ENCODE results near the gene SPAG9. TPM values are rescaled to one million over a fixed set of nuclear protein-coding genes. Genes with fewer than 3 reads are reported as not detected.

Gene SPAG9
- total and polyA plus RNA-seq, 2 experiments from 2014 or later: 13.7 to 45.0 TPM

DNA sequence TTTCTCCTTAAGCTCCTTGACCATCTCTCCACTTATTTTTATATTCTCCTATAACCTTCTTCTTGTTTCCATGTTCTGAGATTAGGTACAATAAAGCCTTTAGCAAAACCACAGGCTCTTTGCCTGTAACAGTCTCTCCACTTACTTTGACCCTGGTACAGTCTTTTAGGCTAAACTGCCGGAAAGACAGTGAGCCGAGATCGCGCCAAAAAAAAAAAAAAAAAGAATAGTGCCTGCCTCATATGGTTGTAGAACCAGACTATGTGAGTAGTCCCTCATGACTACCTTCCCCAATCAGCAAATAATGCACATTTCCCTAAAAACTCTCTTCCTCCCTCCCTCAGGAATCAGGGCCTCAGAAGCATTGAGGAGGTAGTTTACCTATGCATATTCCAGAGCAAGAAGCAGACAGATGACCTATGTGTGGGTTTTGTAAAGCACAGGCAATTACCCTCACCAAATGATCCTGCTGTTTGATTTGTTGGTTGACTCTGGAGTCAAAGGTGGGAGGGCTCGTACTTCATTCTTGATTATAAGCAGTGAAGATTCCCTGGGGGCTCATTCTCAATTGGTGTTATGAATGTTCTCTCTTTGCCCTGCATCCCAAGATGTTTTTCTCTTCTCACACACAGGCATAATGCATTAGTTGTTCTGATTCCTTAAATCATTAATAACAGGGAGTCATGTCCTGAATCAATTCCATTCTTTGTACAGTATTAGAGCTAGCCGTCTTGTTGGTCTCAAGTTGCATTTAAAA lies 23.8 kb upstream of the SPAG9 start (continued):
- TF ChIP-seq, protein P1, sequence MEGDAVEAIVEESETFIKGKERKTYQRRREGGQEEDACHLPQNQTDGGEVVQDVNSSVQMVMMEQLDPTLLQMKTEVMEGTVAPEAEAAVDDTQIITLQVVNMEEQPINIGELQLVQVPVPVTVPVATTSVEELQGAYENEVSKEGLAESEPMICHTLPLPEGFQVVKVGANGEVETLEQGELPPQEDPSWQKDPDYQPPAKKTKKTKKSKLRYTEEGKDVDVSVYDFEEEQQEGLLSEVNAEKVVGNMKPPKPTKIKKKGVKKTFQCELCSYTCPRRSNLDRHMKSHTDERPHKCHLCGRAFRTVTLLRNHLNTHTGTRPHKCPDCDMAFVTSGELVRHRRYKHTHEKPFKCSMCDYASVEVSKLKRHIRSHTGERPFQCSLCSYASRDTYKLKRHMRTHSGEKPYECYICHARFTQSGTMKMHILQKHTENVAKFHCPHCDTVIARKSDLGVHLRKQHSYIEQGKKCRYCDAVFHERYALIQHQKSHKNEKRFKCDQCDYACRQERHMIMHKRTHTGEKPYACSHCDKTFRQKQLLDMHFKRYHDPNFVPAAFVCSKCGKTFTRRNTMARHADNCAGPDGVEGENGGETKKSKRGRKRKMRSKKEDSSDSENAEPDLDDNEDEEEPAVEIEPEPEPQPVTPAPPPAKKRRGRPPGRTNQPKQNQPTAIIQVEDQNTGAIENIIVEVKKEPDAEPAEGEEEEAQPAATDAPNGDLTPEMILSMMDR (conservative IDR thresholded peaks at IDR 0.05; ENCODE audit: low read depth in 2 of 2): no peak
- TF ChIP-seq EZH2phosphoT487 (IDR thresholded peaks at IDR 0.05; ENCODE audit: unreplicated experiment): no peak

DNA sequence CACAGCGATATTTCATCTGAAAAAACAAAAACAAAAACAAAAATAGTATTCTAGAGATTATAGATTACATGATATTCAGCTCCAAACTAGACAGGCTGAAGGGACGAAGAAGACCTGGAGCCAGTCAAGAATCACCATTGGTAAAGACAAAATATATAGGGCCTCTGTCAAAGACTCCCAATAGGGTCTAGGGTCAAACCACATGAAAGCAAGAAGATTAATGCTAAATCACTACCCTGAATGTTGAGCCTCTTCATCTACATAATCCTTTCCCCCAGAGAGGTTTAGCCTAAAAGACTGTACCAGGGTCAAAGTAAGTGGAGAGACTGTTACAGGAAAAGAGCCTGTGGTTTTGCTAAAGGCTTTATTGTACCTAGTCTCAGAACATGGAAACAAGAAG lies 21.9 kb upstream of the SPAG9 start:
- no peaks in the 10 kb centered on the region for H4K20me1 ChIP-seq (replicated peaks; ENCODE audit: insufficient read depth)
- no peak overlapping the region for H3K4me2 ChIP-seq
- Mint-ChIP-seq H3K27me3 (ENCODE audit: insufficient read depth, low read depth, poor library complexity) (peaks cover 2% of the 10 kb centered on the region), H3K9me3 (no peaks in the 10 kb centered on the region), H3K36me3 (ENCODE audit: low read depth) (no peaks in the 10 kb centered on the region), H3K4me1 (peaks cover 8% of the 10 kb centered on the region), H3K27ac (no peak overlapping the region), H3K4me3 (no peak overlapping the region)
- DNase-seq (ENCODE audit: low spot score): no peak
- no peaks in the 10 kb centered on the region for H3K36me3 ChIP-seq (ENCODE audit: insufficient read depth)
- H2AFZ ChIP-seq: no peak overlapping the region
- no peaks in the 10 kb centered on the region for H3K27me3 ChIP-seq (ENCODE audit: insufficient read depth)
- no peak for ATAC-seq
- no peaks in the 10 kb centered on the region for H3F3A ChIP-seq (replicated peaks; ENCODE audit: low read depth)
- H3K4me3 ChIP-seq: no peak overlapping the region
- no peaks in the 10 kb centered on the region for H3K79me2 ChIP-seq (replicated peaks; ENCODE audit: insufficient read depth)
- no peaks in the 10 kb centered on the region for H3K4me1 ChIP-seq (ENCODE audit: insufficient read depth)
- TF ChIP-seq CREB1 (CRISPR knock-in tag; IDR thresholded peaks at IDR 0.05; ENCODE audit: low read depth) (no peak), POLR2AphosphoS5 (IDR thresholded peaks at IDR 0.05; ENCODE audit: low read depth) (no peak), ZNF114 (CRISPR knock-in tag; IDR thresholded peaks at IDR 0.05) (no peak), STAT1 (IDR thresholded peaks at IDR 0.05; ENCODE audit: unreplicated experiment) (no peak), EZH2phosphoT487 (IDR thresholded peaks at IDR 0.05; ENCODE audit: unreplicated experiment) (no peak), NANOG (IDR thresholded peaks at IDR 0.05; ENCODE audit: borderline replicate concordance) (no peak), EZH2 (IDR thresholded peaks at IDR 0.05; ENCODE audit: low read depth, unreplicated experiment) (no peak), ZNF331 (CRISPR knock-in tag; IDR thresholded peaks at IDR 0.05; ENCODE audit: low read depth) (no peak), JUNB (IDR thresholded peaks at IDR 0.05; ENCODE audit: unreplicated experiment) (no peak)
- TF ChIP-seq, protein P2, sequence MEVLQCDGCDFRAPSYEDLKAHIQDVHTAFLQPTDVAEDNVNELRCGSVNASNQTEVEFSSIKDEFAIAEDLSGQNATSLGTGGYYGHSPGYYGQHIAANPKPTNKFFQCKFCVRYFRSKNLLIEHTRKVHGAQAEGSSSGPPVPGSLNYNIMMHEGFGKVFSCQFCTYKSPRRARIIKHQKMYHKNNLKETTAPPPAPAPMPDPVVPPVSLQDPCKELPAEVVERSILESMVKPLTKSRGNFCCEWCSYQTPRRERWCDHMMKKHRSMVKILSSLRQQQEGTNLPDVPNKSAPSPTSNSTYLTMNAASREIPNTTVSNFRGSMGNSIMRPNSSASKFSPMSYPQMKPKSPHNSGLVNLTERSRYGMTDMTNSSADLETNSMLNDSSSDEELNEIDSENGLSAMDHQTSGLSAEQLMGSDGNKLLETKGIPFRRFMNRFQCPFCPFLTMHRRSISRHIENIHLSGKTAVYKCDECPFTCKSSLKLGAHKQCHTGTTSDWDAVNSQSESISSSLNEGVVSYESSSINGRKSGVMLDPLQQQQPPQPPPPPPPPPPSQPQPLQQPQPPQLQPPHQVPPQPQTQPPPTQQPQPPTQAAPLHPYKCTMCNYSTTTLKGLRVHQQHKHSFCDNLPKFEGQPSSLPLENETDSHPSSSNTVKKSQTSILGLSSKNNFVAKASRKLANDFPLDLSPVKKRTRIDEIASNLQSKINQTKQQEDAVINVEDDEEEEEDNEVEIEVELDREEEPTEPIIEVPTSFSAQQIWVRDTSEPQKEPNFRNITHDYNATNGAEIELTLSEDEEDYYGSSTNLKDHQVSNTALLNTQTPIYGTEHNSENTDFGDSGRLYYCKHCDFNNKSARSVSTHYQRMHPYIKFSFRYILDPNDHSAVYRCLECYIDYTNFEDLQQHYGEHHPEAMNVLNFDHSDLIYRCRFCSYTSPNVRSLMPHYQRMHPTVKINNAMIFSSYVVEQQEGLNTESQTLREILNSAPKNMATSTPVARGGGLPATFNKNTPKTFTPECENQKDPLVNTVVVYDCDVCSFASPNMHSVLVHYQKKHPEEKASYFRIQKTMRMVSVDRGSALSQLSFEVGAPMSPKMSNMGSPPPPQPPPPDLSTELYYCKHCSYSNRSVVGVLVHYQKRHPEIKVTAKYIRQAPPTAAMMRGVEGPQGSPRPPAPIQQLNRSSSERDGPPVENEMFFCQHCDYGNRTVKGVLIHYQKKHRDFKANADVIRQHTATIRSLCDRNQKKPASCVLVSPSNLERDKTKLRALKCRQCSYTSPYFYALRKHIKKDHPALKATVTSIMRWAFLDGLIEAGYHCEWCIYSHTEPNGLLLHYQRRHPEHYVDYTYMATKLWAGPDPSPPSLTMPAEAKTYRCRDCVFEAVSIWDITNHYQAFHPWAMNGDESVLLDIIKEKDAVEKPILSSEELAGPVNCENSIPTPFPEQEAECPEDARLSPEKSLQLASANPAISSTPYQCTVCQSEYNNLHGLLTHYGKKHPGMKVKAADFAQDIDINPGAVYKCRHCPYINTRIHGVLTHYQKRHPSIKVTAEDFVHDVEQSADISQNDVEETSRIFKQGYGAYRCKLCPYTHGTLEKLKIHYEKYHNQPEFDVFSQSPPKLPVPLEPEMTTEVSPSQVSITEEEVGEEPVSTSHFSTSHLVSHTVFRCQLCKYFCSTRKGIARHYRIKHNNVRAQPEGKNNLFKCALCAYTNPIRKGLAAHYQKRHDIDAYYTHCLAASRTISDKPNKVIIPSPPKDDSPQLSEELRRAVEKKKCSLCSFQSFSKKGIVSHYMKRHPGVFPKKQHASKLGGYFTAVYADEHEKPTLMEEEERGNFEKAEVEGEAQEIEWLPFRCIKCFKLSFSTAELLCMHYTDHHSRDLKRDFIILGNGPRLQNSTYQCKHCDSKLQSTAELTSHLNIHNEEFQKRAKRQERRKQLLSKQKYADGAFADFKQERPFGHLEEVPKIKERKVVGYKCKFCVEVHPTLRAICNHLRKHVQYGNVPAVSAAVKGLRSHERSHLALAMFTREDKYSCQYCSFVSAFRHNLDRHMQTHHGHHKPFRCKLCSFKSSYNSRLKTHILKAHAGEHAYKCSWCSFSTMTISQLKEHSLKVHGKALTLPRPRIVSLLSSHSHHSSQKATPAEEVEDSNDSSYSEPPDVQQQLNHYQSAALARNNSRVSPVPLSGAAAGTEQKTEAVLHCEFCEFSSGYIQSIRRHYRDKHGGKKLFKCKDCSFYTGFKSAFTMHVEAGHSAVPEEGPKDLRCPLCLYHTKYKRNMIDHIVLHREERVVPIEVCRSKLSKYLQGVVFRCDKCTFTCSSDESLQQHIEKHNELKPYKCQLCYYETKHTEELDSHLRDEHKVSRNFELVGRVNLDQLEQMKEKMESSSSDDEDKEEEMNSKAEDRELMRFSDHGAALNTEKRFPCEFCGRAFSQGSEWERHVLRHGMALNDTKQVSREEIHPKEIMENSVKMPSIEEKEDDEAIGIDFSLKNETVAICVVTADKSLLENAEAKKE (CRISPR knock-in tag; IDR thresholded peaks at IDR 0.05): no peak
- TF ChIP-seq, protein P3, sequence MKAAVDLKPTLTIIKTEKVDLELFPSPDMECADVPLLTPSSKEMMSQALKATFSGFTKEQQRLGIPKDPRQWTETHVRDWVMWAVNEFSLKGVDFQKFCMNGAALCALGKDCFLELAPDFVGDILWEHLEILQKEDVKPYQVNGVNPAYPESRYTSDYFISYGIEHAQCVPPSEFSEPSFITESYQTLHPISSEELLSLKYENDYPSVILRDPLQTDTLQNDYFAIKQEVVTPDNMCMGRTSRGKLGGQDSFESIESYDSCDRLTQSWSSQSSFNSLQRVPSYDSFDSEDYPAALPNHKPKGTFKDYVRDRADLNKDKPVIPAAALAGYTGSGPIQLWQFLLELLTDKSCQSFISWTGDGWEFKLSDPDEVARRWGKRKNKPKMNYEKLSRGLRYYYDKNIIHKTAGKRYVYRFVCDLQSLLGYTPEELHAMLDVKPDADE (IDR thresholded peaks at IDR 0.05): no peak
- TF ChIP-seq, protein P4, sequence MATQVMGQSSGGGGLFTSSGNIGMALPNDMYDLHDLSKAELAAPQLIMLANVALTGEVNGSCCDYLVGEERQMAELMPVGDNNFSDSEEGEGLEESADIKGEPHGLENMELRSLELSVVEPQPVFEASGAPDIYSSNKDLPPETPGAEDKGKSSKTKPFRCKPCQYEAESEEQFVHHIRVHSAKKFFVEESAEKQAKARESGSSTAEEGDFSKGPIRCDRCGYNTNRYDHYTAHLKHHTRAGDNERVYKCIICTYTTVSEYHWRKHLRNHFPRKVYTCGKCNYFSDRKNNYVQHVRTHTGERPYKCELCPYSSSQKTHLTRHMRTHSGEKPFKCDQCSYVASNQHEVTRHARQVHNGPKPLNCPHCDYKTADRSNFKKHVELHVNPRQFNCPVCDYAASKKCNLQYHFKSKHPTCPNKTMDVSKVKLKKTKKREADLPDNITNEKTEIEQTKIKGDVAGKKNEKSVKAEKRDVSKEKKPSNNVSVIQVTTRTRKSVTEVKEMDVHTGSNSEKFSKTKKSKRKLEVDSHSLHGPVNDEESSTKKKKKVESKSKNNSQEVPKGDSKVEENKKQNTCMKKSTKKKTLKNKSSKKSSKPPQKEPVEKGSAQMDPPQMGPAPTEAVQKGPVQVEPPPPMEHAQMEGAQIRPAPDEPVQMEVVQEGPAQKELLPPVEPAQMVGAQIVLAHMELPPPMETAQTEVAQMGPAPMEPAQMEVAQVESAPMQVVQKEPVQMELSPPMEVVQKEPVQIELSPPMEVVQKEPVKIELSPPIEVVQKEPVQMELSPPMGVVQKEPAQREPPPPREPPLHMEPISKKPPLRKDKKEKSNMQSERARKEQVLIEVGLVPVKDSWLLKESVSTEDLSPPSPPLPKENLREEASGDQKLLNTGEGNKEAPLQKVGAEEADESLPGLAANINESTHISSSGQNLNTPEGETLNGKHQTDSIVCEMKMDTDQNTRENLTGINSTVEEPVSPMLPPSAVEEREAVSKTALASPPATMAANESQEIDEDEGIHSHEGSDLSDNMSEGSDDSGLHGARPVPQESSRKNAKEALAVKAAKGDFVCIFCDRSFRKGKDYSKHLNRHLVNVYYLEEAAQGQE (IDR thresholded peaks at IDR 0.05; ENCODE audit: unreplicated experiment): no peak
- no peak overlapping the region for H3K27ac ChIP-seq (ENCODE audit: low read depth)
- no peaks in the 10 kb centered on the region for H3K9me2 ChIP-seq (ENCODE audit: insufficient read depth)
